Stimulated activated CD4-positive, alpha-beta T cell treated with anti-CD3 and anti-CD28 coated beads, Interleukin-1b, Interleukin-23, amount 100 ng/mL, for 24 hours (primary cell): Measurements from ENCODE around the gene SGTA.

ENCODE experiments used
- DNase-seq, 4 experiments: peaks; one replicate each; pipeline ENCODE4 v3.0.0-alpha.2; 2020; ENCODE audit warnings: low read depth in 4 of 4, low spot score in 1 of 4

SGTA gene

DNA sequence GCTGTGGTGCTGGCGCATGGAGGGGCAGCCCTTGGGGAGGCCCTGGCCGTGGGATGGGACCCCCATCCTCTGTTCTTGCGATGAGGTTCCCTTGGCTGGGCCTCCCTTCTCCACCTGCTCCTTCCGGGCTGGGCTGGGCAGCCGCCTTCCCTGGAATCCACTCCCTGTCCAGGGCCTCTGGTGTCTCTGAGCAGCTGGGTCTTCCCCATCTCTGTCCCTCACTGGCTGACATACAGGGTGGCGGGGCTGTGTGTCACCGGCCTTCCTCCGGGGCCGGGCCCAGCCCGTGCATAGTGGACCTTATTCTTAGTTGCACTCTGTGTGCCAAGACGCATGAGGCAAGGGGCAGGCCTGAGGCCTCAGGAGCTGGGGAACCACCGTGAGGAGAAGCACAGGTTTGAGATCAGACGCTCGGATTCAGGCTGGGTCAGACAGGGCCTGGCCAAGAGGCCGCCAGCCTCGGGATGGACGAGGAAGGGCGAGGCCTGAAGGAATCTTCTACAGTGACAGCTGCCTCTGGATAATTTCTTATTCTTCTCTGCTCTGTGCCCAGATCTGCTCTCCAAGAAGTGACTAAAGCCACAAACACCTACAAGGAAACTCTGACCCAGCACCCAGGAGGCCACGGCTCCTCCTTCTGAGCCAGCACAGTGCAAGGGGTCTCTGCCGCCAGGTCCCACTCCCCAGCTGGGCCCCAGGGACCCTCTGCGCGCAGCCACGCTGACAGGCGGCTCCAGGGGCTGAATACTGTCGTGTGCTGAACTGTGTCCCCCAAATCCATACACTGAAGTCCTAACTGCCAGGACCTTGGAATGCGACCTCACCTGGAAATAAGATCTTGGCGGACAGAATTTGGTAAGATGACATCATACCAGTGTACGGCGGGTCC lies 11.0 kb downstream of the SGTA start:
- DNase-seq = no peak

DNA sequence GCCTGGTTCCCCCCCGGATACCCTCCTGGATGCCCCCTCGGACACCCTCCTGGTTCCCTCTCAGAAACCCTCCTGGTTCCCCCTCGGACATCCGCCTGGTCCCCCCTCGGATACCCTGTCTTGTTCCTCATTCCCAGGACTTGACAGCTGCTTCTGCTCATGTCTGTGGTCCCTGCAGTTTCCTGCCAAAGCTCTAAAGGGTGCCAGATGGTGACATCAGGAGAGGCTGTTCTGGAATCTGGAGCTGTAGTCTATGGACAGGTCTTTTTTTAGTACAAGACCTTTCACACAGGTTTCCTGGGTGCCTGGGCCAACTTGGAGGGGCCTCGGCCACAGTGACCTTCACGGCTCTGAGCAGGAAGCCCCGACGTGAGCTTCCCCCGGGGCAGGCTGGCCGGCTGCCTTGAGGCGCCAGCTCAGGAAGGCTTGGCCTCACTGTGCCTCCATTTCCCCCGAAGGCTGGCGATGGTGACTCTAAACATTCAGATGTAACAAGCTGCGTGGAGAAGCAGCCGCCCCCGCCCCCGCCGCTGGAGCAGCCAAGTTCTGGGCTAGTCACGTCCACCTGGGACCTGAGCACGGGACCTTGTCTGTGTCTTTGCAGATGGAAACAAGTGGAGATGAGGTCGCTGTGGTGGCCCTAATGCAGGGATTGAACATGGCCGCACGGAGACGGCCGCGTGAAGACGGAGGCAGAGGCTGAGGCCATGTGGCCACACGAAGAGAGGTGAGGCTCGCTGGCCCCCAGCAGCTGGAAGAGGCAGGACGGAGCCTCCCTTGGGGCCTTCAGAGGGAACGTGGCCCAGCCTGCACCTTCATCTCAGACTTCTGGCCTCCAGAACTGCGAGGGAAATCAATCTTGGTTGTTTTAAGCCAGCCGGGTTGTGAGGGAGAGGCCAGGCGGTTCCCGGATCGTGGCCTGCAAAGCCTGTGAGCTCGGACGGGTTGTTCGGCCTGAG lies 12.7 kb downstream of the SGTA start:
- DNase-seq = no peak

DNA sequence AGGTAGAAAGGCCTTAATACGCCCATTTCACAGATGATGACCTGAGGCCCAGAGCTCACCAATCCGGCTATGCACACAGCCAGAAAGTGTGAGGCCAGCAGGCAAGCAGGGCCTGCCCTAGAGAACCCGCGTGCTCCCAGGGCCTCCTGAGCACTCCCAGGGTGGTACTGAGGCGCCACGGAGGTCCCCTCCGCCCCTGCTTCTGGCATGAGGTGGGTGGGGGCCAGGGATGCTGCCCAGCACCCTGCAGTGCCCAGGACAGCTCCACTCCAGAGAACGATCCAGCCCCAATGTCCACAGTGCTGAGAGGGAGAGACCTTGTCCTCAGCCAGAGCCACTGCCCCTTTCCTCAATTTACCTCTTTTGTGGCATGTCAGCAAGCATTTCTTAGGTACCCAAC lies 13.9 kb downstream of the SGTA start:
- no peak for DNase-seq

DNA sequence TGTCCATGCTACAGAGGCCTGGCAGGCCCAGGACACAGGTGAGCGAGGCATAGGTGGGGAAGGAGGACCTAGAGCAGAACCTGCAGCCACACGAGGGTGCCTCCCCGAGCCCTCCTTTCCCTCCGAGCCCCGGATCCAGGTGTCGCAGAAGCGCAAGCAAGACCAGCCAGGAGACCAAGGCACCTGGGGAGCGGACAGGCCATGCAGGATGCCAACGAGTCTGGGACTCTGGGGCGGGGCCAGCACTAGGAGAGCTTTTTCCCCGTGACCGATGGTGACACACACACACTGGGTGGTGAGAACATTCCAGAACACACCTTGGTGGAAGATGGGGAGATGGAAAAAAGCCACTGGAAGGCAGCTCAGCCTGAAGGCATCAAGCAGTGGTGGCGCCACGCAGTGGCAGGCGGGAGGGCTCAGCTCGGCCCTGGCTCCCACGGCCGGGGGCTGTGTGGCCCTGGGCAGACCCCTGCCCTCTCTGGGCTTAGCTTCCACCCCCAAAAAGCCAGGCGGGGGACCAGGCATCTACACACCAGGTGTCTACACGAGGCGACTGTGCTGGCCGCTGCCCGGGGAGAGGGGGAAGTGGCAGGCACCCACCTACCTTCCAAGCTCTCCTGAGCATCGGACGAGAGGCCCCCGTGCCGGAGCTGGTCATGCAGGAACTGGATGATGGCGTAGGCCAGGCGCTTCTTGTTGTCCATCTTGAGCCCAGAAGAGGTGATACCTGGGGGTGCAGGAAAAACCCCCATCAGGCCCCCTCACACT lies 14.5 kb downstream of the SGTA start:
- no peak for DNase-seq

DNA sequence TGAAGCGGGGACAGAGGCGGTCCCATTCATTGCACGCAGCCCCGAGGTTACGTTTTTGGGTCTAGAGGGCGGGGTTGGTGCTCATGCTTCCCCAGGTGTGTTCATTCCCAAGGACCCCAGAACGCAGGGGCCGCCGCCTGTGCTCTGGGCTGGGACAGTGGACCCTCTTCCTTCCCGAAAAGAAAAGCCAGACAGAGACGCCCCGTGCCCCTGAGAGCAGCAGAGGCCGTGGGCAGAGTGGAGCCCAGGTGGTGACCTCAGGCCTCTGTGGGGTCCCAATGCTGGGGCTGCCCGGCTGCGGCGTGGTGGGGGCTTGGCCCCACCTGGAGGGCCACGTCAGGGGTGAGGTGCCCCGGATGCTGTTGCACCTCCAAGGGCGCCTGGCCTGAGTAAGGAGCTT lies 15.4 kb downstream of the SGTA start:
- DNase-seq = no peak

DNA sequence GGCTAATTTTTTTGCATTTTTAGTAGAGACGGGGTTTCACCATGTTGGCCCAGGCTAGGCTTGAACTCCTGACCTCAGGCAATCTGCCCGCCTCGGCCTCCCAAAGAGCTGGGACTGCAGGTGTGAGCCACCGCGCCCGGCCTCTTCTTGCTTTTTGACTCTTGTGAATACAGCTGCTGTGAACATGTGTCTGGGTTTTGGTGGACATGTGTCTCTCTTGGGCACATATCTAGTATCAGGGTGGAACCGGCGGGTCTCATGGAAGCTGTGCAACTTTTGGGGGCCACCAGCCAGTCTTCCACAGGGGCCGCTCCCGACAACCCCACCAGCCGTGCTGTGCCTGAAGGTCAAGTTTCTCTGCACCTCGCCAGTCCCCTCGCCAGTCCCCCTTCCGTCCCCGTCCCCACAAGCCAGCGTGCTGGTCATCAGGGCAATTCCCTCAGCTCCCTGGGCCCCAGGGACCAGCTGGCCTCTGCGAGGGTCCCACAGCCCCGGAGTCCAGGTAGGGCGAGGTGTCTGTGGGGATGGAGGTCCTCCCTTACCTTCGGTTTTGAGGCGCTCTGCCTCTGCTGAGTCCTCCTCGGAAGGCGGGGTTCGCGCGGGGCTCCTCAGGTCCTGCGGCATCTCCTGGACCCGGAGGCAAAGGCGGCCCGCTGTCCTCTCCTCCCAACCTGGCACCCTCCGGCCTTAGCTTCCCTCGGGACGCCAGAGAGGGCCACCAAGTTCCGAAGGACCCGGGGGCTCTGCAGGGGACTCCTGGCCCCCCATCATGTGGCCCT lies 16.3 kb downstream of the SGTA start:
- no peak for DNase-seq

DNA sequence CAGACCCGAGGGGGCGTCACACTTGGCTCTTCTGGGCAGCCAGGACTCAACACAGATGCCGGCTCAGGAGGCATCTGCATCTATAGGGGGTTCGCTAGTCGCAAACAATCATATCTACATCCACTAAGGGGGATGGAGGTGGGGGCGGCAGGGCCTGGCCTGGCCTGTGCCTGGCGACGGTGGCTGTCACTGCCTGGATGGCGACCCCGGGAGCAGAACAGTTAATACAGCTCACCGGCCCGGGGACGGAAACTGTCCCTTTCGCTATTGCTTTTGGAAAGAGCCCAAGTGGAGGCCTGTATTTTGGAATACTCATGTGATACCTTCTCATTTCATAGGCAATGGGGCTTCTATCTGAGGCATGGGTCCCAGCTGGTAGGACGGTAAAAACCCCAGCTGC lies 17.7 kb downstream of the SGTA start:
- no peak for DNase-seq

DNA sequence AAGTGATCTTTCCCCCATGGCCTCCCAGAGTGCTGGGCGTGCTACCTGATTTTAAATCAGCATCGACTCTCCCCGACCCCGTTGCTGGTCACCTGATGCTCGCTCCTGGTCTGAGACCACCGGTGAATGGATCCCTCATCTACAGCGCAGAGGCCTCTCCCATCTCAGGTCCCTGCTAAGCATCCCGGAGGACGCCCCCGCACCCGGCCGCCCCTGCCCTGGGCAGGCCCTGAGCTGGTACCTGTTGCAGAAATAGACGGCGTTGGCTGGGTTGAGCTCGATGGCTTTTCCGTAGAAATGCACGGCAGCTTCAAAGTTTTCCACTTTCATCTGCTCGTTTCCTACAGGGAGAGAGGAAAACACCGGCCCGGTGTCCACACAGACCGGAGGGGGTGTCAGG lies 18.1 kb downstream of the SGTA start:
- no peak for DNase-seq

DNA sequence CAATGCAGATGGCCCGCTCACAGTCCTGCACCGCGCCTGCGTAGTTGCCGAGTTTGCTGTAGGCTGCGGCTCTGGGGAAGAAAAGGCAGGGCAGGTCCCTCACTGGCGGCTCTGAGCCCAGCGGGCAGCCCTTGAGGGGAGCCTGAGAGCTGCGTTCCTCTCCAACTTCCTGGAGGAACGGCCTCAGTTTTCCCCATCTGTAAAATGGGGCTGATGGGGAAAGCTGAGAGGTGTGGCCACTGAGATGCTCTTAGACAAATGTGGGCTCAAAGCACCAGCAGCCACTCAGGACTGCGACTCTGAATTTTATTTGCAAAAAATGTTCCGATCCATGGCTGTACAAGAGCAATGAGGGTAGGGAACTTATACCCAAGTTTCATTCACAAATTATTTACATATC lies 19.4 kb downstream of the SGTA start:
- no peak for DNase-seq

DNA sequence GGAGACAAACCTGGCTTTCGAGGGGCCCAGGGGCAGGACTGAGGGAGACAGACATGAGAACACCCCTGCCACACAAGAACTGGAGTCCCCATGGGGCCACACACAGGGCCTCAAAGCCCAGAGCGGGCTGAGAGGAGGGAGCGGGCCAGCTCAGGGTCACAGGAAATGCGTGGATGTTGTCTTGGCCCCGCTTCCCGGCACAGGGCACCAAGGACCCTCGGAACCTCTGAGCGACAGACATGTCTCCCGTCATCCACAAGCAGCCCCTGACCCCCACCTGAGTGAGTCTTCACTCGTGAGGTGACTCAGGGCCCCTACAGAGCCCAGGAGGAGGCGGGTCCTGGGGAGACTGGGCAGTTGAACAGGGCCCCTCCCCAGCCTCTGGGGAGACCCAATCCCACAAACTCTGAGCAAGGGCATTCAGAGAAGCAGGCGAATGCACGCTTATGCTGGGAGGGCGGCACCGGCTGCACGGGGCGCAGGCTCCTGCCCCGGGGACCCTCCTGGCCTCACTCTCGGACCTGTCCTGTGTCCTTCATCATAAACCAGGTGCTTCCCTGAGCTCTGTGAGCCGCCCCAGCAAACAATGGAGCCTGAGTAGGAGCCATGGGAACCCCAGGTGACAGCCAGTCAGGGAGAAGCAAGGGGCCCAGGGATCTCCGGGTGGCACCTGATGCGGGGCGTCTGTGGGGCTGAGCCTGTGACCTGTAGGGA lies 20.1 kb downstream of the SGTA start:
- no peak for DNase-seq

DNA sequence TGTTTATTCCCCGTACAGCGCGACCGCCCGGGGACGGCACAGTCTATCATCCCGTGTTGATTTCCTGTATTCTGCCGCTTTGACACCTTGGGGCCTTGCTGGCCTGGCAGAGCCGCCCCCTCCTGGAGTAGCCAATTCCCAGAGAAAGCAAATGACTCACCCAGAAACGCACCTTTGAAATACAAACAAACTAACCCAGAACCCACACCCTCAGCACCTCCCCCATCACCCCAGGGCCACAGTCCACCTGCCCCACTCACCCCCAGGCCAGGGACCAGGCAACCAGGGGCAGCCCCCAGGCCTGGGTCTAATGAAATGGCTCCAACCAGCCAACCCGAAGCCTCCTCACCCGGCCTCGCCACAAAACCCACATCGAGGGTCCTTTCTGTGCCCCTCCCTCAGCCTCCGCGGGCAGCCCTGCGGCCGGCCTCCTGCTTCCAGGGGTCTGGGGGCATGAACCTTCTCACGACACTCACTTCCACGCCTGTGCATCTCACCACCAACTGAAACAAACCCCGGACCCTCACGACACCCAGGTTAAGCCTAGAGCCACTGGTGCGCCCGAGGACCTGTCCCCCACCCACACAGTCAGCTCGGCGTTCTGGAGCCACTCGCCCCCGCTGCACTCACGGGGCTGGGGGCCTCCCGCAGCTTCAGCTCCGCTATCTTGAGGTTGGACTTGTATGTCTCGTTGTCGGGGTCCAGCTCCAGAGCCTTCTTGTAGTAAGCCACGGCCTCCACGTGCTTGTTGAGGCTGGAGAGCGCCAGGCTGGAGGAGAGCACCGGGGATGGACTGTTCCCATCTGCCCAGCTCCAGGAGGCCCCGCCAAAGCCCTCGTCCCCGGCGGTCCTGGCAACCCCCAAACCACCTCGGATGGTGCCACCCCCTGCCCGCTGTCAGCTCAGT lies 20.9 kb downstream of the SGTA start:
- DNase-seq = no peak

DNA sequence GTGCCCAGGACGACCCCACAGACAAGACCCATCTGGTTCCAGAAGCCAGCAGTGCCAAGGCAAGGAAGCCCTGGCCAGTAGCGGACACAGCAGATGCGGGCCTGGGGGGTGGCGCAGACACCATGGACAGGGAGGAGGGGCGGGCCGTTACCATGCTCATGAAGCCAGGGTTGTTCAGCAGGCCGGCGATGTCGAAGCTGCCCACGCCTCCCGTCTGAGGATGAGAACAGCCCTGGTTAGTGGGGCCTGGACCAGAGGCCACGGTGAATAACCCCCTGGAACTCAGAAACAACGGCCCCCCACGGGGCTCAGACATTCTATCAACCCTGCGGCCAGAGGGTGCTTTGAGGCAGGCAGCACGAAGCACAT lies 21.8 kb downstream of the SGTA start:
- no peak for DNase-seq

DNA sequence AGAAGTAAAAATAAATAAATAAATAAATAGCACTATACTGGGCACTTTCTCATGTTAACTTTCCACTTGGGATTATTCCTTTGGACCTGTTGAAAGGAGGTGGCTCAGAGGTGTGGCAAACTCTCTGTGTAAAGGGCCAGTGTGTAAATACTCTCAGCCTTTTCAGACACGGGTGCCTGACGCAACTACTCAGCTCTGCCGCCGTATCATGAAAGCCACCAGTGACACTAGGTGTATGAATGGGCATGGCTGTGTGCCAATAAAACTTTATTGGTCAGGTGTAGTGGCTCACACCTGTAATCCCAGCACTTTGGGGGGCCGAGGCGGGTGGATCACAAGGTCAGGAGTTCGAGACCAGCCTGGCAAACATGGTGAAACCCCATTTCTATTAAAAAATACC lies 23.1 kb downstream of the SGTA start:
- no peak for DNase-seq

DNA sequence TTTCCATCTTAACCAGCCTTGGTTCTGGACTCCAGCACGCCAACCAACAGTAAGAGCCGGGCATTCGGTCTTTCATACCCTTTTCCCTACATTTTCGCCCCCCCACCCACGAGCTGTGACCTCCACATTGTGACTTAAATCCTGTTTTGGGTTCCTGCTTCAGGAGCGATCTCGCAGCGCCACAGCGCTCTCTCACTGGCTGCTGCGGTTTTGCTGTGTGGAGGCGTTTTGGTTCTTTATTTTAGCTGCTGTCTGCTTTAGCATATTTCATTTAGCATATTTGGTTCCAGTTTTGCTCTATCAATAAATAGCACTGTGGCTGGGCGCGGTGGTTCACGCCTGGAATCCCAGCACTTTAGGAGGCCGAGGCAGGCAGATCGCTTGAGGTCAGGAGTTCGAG lies 23.7 kb downstream of the SGTA start:
- no peak for DNase-seq

DNA sequence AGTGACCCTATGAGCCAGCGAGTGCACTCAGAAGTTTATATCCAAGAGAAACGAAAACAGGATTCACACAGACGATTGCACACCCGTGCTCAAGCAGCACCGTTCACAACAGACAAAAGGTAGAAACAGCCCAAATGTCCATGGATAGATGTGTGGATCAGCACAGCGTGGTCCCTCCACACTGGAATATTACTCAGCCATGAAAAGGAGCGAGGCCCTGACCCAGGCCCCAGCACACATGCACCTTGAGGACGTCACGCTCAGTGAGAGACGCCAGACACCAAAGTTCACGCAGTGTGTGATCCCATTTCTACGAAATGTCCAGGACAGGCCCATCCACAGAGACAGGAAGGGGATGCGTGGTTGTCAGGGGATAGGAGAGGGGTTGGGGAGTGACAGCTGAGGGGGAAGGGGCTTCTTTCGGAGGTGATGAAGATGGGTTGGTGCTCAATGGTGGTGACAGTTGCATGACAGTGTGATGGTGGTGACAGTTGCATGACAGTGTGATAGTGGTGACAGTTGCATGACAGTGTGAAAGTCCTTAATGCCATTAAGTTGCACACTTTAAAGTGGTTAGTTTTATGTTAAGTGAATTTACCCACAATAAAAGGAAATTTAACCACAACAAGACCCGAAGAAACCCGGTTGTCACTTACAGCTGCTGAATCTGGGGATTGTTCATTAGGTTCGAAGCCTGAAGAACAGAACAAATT lies 24.3 kb downstream of the SGTA start:
- DNase-seq = no peak

DNA sequence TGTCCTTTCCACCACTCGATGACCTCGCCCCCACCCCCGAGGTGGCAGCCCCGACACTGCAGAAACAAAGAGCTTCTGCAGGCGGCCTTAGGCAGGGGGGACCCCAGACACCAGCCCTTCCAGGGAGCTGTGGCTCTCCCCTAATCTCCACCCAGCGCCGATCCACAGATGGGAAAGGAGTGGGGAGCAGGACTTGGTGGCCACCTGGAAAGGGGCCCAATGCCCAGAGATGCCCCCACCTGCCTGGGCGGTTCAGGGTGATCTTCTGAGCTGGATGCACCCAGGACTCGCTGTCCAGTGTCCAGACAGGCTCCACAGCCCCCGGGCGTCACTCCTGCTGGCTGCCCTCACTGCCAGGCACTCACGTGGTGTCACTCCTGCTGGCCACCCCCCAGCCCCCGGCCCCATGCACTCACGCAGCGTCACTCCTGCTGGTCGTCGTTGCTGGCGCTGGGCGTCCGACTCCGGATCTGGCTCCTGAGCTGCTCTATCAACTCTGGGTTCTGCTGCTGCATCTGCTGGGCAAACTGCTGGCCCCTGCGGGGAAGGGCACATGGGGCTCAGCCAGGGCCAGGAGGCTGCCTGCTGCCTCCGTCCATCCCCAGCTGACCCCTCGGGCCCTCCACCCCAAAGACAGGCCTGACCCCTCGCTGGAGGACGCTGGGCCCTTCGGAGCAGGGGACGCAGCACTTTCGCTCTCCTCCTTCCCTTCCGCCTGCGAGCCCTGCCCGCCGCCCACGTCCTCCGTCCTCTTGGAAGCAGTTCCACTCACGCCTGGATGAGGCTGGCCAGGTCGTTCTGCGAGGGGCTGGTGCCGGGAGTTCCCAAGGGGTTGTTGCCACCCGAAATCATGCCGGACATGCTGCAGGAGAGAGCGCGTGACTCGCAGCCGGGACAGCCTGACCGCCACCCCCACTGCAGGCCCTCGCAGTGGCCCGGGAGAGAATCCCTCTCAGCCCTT lies 25.9 kb downstream of the SGTA start:
- no peak for DNase-seq

DNA sequence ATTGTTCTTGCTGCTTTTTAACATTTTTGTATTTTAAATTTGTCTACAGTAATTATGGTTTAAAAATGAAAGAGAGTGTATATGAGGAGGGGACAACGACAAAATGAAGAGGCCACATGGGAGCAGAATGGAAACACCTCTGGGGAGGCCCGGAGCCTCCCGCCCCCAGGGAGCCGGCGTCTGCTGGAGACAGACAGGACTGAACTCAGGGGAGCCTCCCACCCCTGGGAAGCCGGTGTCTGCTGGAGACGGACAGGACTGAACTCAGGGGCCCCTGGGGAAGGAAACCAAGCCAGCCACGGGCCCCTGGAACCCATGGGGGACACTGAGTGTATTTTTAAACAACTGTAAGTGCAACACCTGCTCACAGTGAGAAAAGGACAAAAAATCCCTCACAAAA lies 26.6 kb downstream of the SGTA start:
- no peak for DNase-seq
